NCI-H146 (cell line): Measurements from ENCODE around the gene ZBTB4.

Source experiments
- DNase-seq: peaks from one replicate; lab custom pipeline; 2025; lab: John Stamatoyannopoulos, UW

ZBTB4 gene

DNA sequence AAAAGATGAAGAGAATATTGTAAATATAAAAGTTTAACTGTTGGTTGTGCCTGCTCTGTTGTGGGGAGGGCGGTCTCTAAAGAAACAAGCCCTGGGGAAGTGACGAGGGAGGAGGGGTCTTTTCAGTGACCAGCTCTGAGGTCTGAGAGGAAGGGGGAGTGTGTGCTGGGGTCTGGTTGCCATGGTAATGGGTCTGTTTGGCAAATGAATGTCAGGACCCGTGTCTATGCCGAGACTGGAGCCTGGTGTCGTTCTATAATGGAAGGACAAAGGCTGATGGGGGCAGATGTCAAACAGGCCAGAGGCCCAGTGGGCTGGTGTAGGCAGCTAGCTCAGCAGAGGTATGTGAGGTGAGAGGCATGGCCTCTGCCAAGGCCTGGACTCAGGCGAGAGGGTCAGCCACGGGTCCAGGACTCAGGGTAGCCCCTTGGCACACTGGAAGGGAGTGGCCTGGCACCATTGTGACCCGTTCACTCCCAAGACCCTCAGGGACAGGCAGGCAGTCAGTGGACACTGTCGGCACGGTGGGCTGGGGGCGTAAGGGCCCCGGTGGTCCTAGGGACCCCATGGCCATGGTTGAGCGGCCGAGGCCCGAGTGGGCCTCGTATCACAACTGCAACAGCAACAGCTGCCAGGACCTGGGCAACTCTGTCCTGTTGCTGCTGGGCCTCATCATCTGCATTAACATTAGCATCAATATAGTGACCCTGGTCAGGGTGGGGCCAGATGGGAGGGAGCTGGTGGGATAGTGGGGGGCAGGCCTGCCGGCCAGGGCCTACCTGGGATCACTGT is 59.4 kb downstream of the ZBTB4 start, which contains the start of gene SPEM1:
Gene SPEM1 (plus strand): TSS at position 506 of the 792 bp plus-strand sequence. CDS start 61 bp downstream, at position 567.
- no peak for DNase-seq

DNA sequence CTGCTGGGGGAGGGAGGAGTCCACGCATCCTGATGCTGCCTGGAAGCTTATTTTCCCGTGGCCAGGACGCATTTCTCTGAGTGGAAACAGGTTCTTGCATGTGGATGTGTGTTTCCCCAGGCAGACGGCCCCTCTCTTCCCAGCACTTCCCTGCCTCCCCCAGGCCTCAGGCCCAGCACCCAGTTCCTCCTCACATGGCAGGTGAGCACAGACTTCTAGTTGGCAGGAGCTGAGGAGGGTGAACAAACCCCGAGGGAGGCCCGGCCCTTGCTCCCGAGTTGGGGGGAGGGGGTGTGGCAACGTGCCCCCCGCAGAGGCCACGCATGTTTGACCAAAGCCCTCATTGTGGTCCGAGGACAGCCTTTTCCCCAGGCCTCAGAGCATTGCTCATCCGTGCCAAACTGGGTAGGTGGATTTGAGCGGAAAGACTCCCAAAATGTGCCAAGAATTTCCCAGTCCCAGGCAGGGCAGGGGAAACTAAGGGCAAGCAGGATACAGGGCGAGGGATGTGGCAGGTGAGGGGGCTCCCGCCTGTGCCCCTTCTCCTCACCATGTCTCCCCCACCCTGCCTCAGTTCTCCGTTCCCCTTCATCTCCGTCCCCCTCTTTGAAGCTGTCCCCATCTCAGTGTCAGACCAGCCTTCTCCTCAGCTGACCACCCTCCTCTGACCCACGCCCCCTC is 60.8 kb downstream of the ZBTB4 start:
- no peak for DNase-seq

DNA sequence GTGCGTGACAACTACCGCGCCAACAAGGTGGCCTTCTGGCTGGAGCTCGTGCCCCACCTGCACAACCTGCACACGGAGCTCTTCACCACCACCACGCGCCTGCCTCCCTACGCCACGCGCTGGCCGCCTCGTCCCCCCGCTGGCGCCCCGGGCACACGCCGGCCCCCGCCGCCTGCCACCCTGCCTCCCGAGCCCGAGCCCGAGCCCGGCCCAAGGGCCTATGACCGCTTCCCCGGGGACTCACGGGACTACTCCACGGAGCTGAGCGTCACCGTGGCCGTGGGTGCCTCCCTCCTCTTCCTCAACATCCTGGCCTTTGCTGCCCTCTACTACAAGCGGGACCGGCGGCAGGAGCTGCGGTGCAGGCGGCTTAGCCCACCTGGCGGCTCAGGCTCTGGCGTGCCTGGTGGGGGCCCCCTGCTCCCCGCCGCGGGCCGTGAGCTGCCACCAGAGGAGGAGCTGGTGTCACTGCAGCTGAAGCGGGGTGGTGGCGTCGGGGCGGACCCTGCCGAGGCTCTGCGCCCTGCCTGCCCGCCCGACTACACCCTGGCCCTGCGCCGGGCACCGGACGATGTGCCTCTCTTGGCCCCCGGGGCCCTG is 62.3 kb downstream of the ZBTB4 start:
- no peak for DNase-seq

DNA sequence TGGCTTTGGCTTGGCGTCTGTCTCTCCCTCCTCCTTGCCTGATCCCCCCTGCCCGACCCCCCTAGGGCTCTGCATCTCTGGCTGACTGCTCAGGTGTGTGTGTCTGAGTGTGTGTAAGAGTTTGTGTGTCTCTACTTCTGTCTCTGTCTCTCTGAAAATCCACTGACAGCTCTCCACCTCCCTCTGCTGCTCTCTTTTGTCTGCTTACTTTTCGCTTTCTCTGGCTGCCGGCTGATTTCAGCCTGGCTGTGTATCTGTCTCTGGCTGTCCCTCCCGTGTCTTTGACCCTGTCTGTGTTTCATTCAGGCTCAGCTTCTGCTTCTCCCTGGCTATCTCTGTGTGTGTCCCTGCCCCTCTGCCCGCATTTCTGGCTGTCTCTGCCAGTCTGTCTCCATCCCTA is 63.1 kb downstream of the ZBTB4 start:
- DNase-seq, result no peak

DNA sequence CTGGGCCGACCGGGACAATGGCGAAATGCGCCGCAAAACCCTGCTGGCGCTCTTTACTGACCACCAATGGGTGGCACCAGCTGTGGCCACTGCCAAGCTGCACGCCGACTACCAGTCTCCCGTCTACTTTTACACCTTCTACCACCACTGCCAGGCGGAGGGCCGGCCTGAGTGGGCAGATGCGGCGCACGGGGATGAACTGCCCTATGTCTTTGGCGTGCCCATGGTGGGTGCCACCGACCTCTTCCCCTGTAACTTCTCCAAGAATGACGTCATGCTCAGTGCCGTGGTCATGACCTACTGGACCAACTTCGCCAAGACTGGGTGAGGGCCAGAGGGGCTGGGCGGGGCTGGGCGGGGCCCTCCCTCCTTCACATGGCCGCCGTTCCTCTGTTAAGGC is 63.6 kb downstream of the ZBTB4 start:
- DNase-seq, result no peak

DNA sequence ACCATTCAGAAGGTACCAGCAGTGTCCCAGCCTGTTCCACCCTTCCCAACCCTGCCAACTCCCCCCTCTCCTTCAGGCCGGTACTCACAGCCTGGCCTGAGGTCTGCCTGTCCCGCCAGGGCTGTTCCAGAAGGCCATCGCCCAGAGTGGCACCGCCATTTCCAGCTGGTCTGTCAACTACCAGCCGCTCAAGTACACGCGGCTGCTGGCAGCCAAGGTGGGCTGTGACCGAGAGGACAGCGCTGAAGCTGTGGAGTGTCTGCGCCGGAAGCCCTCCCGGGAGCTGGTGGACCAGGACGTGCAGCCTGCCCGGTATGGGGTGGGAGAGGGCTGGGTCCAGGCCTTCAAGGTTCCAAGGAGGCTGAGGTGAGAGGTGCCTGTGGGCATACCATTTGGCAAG is 64.6 kb downstream of the ZBTB4 start:
- no peak for DNase-seq

DNA sequence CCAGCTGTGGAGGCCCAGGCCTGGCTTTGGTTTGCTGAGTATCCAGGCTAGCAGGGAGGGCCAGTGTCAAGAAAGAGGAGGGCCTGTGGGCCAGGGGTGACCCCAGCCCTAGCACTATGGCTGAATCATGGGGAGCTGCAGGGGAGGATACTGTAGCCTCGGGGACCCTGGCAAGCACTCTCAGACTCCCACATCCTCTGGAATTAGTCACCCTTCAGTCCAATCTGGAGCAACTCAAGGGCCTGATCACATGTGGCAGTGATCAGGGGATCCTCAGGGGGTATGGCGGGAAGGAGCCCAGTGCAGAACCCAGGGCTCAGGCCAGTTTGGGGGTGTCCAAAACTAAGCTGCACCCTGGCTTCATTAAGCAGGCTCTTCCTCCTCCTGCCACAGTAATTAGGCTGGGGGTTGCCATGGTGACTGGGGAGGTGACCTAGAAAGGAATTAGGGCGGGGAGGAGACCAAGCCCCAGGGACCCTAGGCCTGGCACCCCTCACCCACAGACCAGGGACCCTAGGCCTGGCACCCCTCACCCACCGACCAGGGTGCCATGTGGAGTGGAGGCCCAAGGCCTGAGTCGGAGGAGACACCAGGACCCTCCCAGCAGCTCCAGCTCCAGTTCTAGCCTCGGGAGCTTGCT is 66.0 kb downstream of the ZBTB4 start:
- DNase-seq, result no peak

DNA sequence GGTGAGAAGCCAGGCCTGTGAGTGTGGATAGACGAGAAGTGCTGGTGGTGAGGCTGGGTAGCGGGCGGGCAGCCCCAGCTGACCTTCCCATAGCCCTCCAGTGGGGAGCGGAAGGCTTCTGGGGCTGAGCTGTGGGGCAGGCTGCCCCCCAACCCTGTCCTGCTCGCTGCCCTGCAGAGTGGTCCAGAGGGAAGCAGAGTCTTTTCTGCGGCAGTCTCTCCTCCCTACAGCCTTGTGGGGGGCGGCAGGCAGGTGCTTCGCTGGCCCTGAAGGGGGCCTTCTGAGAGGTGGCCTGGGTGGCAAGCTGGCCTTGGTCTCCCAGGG is 68.0 kb downstream of the ZBTB4 start:
- DNase-seq, result no peak

DNA sequence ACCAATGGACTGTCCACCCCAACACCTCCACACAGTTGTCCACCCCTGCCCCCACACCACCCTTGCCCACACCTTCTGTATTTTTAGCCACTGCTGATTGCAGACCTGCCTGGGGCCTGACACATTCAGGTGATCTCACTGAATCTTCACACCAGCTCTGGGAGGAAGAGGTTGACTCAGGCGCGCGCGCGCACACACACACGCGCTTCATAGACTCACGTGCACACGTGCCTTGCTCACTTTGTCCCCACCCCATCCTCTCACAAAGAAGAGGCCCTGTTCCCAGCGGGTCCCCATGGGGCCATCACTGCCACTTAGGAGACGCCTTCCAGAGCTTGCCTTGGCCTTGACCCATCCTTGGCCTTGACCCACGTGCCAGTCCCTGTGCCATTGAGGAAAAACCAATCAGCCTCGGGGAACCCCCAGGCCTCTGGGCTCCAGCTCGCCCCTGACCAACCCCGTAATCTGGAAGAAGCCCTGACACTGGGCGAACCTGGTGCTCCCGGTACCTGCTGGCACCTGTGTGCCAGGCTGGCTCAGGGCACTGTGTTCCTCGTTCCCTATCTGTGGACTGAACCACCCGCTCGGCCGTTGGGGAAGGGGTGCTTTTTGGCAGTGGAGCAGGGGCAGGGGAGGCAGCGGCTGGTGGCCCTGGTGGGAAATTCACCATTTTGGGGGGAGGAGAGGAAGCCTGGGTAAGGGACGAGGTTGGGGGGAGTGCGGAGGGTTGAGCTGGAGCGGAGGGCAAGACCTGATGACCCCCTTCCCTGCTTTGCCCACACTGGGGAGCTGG is 68.6 kb downstream of the ZBTB4 start:
- no peak for DNase-seq

DNA sequence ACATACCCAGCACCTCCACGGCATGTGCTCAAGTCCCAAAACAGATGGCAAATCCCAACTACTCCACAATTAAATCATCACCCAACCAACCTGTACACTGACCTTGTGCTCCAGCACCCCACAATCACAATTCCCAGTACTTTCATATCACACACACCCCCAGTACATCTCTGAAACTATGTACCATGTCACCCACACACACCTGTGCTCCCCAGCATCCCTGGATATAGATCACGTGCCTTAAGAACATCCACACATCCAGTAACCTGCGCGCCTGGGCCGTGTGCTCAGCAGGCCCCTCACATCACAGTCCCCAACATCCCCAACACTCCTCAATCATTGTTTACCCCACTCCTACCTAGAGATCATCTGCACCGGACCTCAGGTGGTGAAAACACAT is 69.7 kb downstream of the ZBTB4 start:
- DNase-seq, result no peak
